GM18519 (cell line): Measurements from ENCODE around the gene AGAP1.

Source experiments
- ATAC-seq: cut with Tn5 transposase; IDR thresholded peaks from one replicate; pipeline ENCODE4 v1.9.1; 2021; ENCODE audit warnings: mild to moderate bottlenecking, moderate library complexity; ENCODE audit not compliant: unreplicated experiment, low FRiP score

AGAP1 gene

DNA sequence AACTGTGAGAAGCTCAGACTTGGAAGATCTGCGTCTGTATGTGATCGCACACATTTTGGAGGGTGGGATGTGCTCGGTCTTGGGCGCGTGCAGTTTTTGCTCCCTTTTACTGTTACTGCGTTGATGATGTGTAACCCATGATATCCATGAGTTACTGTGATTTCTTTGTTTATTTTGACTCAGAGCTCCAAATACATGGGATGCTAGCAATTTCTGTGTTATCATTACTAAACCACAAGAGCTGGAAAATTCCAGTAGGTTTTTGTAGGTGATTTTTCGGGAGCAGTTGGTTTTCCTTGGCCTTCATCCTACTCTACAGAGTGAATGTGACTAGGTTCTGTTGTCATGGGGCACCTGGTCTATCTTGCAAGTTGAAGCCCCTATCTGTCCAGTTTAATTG lies 124.2 kb downstream of the AGAP1 start:
- ATAC-seq, result no peak

DNA sequence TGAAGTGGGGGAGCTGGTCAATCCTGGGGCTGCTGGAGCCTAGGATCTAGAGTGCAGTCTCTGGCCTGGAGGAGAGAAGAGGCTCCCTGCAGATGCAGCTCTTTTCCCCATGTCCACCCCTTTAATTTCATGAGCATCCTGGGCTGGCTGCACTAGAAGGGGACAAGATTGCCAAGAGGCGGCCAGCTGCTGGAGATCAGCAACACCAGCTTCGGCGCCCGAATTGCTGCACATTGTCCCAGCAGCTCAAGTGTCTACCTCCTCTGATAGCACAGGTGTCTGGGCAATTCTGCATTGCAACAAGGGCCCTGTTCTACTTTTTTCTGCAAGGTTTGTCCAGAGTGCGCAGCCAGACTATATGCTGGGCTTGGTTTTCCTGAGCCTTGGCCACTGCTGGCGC lies 125.7 kb downstream of the AGAP1 start:
- ATAC-seq, result no peak

DNA sequence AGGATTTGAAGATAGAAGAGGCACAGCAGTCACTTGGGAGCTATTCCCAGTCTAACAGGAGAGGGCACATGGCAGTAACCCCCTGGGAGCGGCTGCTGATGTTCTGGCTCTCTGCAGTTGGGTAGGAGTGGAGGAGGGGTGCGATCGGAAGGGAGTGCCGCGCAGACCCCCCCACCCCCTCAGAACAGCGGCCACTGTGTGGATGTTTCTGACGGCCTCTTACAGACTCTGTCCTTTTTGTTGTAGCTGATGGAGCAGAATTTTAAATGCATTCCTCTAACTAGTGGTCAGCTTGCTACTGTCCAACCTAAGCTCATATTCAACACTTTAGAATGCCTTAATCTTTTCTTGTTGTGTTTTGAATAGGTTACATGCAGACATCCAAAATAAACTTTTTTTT lies 127.9 kb downstream of the AGAP1 start:
- ATAC-seq, result no peak

DNA sequence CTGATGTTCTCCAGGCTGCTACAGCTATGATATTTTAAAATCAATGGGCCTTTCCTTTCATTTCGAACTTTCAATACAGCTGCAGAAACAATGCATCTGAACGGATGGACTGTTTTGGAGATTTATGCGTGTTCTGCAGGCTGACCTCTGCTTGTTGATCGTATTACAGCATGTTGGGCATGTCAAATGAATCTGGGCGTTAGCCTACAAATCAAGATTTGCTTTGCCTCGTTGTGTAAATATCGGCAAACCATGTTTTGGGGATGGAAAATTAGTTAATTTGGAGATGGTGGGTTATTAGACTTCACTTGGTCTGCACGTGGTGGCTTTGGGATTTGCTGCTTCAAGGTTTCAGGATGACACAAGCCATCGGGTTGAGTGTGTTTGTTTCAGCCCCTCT lies 129.3 kb downstream of the AGAP1 start:
- no peak for ATAC-seq

DNA sequence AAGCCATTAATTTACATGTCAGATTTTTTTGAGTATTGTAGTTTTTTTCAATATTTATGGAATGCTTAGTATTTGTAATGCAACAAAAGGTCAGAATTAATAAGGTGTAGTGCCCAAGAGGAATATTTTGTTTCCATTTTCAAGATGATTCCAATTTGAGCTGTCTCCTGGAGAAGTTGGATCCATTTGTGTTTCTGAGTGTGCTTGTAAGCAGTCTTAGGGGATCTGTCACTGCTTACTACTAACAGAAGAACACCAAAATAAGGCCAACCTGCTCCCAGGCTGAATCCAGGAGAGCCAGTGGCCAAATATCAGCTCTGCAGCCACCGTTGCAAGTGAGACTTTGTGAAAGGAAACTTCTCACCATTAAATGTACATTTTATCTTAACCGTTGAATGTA lies 129.9 kb downstream of the AGAP1 start:
- no peak for ATAC-seq

DNA sequence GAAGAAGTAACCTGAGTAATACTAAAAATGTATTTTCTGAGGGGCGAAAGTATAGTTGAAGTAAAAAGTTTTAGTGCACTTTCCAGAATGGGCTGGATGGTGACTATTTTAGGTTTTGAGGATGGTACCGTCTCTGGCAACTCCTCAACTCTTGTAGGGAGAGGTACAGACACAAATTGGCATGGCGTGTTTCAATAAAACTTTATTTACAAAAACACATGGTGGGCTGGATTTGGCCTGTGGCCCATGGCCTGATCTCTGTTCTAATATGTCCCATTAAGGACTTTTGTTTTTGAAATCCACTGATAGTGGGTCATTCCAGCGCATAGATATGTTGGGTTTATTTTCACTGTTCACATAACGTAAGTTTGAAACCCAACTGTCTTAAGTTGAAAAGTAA lies 132.8 kb downstream of the AGAP1 start:
- ATAC-seq, result no peak

DNA sequence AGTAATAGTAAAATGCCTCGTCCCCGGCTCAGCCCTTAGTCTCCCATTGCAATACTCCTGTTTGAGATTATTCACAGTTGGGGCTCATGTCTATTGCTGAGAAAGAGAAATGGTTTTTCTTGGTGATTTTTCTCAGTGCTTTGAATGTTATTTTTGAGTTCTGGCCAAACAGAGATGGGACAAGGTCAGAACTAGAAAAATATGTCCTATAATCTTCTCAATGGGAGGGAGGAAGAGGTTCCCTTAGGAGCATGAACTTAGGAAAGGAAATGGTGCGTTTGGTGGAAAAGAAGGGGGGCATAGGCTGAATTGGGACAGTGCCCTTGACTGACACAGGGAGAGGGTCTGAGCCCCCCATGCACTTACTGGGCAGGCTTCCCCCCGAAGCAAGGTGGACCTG lies 133.8 kb downstream of the AGAP1 start:
- no peak for ATAC-seq

DNA sequence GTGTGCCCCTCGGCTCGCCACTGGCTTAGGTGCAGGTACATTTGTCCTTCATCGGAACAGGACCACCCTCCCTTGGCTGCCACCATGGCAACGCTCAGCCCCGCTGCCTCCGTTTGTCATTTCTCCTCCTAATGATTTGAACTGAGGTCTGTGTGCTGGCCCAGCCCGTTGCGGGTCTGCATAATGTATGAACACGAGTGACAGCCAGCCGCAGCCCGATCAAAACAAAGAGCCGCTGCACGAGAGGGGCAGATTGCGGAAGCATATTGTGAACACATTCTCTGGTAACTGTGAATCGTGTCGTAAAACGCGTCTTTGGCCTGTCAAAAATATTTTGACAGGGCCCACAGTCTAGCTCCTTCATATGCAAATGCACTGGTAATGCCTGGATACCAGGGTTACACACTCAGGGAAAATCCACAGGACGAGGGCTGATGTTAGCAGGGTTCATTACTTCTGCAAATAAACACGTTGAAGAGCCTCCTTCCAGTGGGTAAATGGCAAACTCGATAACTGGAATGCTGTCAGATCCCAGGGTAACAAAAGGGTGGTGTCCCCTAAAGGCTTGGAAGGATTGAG lies 137.0 kb downstream of the AGAP1 start:
- ATAC-seq, result no peak

DNA sequence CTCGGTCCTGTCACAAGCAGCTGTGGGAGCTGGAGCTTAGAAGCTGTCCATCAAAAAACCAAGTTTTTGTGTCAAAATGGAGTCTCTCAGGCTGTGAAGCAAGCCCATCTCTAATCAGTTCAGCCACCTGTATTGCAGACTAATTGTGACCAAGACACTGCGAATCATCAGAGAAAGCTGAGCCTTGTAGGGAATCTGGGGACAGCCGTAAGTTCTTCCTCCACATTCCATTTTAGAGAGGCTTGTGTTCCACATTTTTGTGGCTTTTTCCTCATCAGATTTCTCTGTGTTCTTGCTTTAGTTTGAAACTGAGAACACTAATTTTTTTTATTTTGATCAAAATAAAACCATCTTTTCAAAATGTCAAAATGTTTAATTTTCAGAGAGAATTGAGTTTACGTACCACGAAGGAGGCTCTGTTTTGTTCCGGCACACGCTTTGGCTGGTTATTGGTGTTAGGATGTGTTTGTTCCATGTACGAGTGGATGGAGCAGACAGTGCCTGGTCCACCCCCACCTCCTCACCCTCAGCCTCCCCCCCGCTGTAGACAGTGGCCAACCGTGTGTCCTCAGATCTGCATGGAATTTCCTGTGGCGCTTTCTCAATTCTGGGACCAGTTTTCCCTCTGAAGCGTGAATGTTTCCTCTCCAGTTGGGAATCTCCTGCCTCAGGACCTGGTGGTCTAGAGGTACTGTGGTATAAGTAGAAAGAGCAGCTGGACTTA lies 140.8 kb downstream of the AGAP1 start:
- no peak for ATAC-seq

DNA sequence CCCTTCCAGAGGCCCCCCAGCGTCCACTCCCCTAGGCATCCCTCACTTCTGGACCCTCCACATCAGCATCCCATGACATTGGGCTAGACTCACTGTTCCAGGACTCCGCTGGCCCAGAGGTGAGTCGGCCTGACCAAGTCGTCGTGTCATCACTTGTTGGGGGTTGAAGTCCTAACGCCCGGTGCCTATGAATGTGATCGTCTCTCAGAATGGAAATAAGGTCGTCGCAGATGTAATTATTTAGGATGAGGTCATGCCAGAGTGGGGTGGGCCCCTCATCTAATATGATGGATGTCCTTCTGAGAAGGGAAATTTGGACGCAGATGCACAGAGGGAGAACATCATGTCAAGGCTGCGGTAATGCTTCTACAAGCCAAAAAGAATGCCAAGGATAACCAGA lies 142.7 kb downstream of the AGAP1 start:
- ATAC-seq, result no peak

DNA sequence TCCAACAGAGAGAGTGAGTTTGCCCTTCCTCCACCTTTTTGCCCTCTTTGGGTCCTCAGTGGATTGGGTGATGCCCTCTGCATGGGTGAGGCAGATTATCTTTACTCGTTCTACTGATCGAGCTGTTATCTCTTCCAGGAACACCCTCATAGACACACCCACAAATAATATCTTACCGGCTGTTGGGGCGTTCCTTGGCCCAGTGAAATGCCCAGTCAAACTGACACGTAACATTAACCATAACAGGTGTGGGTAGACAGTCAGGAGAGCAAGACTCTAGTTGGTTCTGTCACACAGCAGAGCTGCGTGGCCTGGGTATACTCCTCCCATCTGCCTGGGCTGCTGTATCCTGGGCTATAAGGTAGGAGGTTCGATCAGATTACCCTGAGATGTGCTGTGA lies 144.1 kb downstream of the AGAP1 start:
- ATAC-seq, result no peak

DNA sequence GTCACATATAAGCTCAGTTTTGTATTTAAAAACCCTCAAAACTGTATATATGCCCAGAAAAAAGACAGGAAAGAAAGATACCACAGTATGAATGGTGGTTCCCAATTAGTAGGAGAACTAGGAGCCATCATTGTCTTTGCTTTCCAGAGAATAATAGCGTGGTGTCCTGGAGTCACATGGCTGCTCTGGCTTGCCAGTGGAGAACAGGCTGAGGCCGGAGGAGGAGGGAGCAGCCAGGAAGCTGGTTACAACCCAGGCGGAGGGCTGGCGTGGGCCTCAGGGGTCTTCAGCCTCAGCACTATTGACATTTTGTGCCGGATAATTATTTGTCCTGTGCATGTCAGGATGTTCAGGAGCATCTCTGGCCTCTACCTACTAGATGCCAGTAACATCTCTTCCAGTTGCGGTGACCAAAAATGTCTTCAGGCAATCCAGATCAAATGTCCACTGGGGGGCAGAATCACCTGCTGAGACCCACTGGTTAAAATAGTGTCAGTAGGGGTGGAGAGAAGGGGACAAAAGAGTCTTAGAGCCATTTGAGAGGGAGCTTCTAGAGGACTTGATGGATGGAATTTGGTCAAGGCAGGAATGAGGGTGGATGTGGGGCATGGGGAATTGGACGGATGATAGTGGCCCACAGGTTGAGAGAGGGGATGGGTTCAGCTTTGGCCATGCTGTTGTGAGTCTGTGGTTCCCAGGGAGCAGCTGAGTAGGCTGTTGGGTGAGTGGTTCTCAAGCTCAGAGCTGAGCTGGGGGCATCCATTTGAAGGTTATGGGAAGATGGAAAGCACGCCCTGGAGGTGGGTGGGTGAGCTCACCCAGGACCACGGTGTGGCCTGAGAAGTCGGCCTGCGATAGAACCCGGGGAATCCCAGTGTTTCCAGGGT lies 144.9 kb downstream of the AGAP1 start:
- ATAC-seq, result no peak

DNA sequence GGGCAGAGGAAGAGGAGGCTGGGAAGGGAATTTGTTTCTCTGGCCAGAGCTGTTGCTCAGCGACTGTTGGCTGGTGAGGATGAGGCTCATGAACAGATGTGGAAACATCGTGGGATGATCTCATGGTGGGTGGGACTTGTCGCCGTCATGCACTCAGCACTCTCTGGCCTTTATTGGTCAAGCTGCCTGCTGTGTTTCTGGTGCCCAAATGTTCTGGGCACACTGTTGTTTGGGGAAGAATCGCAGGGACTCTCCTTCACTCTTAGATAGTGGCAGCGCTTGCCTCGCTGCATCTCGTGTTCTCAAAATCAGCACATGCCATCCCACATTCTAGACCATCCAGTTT lies 145.6 kb downstream of the AGAP1 start:
- ATAC-seq, result no peak

DNA sequence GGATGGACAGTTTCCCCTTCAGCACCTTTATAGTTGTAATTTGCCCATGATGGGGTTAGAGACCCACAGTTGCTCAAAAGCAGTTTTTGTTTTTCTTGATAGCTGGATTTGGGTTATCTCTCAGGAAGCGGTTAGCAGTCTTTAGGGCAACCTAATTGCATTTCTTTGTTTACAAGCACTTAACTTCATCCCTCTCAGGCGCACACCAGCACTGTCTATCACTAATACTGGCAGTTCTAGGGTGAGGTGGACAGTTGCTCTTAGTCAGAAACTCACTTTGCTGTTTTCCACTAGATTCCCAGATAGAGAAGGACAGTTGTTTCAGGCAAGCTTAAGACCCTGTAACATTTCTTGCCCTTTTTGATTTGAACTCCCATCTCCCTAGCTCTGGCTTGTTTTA lies 146.0 kb downstream of the AGAP1 start:
- ATAC-seq, result no peak

DNA sequence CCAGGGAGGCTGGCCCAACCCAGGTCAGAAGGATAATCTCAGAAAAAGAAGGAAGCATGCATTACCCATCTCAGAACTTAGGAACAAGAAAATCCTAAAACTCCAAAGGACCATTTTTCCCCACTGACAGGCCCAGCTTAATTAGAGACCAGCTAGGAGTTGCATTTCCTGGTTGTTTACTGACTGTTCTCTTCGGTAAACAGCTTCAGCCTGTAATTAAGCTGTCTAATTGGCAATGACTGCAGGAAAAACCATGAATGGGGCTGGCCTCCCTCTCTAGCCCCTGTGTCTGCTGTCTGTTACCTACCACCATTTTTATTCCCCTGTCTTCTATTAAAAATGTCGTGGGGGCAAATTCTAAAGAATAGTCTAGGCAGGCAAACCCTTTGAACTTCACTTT lies 146.5 kb downstream of the AGAP1 start:
- no peak for ATAC-seq

DNA sequence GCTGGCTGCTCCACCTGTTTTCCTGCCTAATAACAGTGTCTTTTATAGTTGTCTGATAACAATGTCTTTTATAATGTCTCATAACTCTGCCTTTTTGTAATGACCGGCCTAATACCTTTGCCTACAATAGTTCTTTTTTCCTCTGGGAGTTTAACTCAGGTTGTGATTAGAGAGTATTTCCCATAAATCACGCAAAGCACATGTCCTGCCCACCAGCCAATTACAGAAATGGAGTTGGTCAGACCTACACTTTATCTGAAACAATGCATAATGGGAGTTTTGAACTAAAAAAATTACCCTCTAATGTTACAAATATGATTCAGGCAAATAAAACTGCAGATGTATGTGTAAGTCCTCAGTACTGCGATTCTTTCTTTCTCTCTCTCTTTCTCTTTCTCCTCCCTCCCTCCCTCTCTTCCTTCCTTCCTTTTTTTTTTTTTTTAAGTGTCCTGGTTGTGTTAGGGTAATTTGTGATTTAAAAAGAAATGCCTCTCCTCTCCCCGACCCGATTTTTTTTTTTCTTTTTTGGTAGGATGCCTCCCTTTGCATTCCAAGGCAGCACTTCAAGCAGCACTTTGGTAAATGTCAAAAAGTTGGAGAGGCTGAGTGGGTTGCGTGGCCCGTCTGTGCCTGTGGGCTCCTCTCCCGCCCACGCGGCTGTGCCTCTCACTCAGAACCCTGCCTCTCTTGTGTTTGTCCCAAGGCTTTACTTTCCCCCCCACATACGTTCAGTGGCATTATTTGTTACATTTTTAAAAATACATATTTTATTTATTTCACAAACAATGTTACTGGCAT lies 147.3 kb downstream of the AGAP1 start:
- no peak for ATAC-seq

DNA sequence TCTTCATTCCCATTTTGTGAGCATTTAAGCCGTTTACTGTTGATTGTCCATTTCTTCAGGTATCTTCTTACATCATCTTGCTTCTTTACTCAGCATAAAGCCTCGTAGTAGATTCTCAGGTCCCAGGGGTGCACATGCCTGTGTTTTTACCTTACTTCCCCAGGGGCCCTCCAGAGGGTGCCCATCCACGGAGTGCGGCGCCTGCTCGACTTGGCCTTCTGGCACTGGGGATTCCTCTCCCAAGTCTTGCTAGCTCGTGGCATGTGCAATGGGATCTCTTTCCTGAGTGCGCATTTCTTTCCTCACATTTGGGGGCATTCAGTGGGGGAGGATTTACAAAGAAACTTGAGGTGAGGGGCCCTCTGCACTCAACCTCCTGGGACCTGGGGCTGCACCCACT lies 148.1 kb downstream of the AGAP1 start:
- no peak for ATAC-seq

DNA sequence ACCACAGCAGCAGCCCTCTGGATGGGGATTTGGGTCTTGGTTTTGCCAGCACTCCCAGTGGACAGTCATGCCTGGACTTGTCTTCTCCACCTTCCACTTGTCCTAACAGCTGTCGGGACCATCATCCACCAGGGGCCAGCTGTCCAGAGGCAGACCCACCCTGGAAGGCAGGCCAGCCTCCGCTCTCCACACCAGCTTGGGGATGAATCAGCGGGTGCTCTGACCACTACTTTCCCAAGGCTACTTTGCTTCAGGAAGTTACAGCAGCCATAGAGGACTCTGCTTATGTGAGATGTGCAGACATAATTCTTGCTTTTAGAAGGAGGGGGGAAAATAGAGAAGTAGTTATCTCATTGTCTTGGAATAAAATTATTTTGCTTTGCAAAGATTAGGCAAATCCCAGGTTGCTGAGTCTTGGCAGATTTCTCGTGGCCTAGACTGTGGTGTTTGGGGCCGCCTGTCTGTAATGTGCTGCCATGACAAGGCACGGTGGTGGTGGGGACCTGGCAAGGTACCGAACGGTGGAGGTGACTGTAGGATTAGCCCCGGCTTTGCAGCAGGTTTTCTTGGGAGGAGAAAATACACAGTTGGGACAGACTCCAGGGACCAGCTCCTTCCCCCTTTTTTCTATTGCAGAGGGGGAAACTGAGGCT lies 148.7 kb downstream of the AGAP1 start:
- no peak for ATAC-seq

DNA sequence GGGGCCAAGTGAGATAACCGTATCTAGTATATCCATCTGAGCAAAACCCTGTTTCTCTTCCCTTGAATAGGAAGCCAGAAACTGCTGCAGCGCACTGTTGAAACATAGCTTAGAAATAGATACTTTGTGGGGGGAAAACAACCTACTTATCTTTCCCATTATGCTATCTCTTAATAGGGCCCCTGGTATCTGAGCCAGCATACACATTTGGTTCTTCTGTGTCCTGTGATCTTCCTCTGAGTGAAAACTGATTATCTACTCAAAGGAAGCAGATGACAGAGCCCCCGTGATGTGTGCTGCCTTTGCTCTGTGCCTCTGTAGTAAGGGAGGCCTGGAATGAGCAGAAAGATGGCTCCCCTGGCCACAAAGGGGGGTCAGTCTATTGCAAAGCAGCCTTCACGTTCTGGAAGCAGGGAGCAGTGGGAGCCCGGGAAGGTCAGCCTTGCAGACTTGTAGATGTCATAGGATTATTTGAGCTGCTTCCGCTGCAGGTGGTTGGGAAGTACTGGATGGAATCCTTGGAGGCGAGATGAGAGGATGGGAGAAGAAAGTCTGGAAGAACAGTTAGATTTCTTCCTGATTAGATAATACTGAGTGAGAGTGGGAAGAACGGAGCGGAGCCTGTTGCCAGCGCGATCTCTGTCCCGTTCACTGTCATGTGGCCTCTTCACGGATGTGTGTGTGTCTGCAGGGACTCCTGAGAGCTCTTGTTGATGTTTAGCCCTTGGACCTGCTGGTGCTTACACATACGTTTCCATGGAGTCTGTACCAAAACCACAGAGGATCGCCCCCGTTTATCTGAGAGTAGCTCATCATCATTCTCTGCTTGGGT lies 150.1 kb downstream of the AGAP1 start:
- ATAC-seq, result no peak

DNA sequence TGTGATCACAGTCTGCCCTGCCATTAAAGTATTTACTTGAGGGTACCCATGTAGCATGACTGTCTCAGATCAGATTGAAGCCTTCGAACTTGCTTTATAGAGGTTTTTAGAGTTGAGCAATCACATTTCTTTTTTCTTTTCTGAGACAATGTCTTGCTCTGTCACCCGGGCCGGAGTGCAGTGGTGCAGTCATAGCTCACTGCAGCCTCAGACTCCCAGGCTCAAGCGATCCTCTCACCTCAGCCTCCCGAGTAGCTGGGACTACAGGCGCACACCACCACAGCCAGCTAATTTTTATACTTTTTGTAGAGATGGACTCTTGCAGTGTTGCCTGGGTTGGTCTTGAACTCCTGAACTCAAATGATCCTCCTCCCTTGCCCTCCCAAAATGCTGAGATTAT lies 153.4 kb downstream of the AGAP1 start:
- ATAC-seq, result no peak
